ENCODE data around the gene SLC5A2.
"Not testable (repeated sequence)": the region's sequence is repeated elsewhere in the genome, so short reads cannot be mapped to it uniquely, and the experiment has no call there.

The SLC5A2 gene

GRCh38 chr16:31529937-31530312, 47.0 kb downstream of the SLC5A2 start:
- Histone ChIP-seq H3K4me3 (ENCODE audit: low read depth, low read length) (peak overlapping the region; percentile 51; the same call in 1 of the 2 replicates), H3K27me3 (ENCODE audit: insufficient read depth, low read length) (peaks cover 62% of the 10 kb centered on the region), H3K27ac (ENCODE audit: low read depth, low read length) (no peak overlapping the region), H3K4me1 (ENCODE audit: control insufficient read depth, insufficient read depth, low read length, unreplicated experiment) (peaks cover 5% of the 10 kb centered on the region), H2AFZ (ENCODE audit: low read length, unreplicated experiment) (no peak overlapping the region), H3K79me2 (ENCODE audit: control insufficient read depth, insufficient read depth, low read length, unreplicated experiment) (no peaks in the 10 kb centered on the region), H3K36me3 (ENCODE audit: insufficient read depth, low read length) (no peaks in the 10 kb centered on the region)

- peaks cover 5% of the 10 kb centered on the region for H3K4me1 ChIP-seq (ENCODE audit: control insufficient read depth, insufficient read depth, low read length, unreplicated experiment)
- H3K4me3 ChIP-seq (ENCODE audit: low read depth, low read length), result no peak overlapping the region
- no peak overlapping the region for H3K27ac ChIP-seq (ENCODE audit: low read depth, low read length)
- no peaks in the 10 kb centered on the region for H3K36me3 ChIP-seq (ENCODE audit: insufficient read depth, low read length)
- no peaks in the 10 kb centered on the region for H3K79me2 ChIP-seq (ENCODE audit: control insufficient read depth, insufficient read depth, low read length, unreplicated experiment)
- peaks cover 61% of the 10 kb centered on the region for H3K27me3 ChIP-seq (ENCODE audit: insufficient read depth, low read length)
- H2AFZ ChIP-seq (ENCODE audit: low read length, unreplicated experiment), result no peak overlapping the region
These were observed 47.5 kb downstream of the SLC5A2 start for GRCh38 chr16:31530405-31530804.

- peaks cover 5% of the 10 kb centered on the region for H3K4me1 ChIP-seq (ENCODE audit: control insufficient read depth, insufficient read depth, low read length, unreplicated experiment)
- no peak overlapping the region for H3K27ac ChIP-seq (ENCODE audit: low read depth, low read length)
- no peaks in the 10 kb centered on the region for H3K36me3 ChIP-seq (ENCODE audit: insufficient read depth, low read length)
- no peaks in the 10 kb centered on the region for H3K79me2 ChIP-seq (ENCODE audit: control insufficient read depth, insufficient read depth, low read length, unreplicated experiment)
- peaks cover 65% of the 10 kb centered on the region for H3K27me3 ChIP-seq (ENCODE audit: insufficient read depth, low read length)
- H2AFZ ChIP-seq (ENCODE audit: low read length, unreplicated experiment), result no peak overlapping the region
- H3K4me3 ChIP-seq (ENCODE audit: low read depth, low read length), result no peak overlapping the region
These were observed 48.2 kb downstream of the SLC5A2 start for GRCh38 chr16:31531096-31531495.

- peaks cover 5% of the 10 kb centered on the region for H3K4me1 ChIP-seq (ENCODE audit: control insufficient read depth, insufficient read depth, low read length, unreplicated experiment)
- no peaks in the 10 kb centered on the region for H3K36me3 ChIP-seq (ENCODE audit: insufficient read depth, low read length)
- H3K27ac ChIP-seq (ENCODE audit: low read depth, low read length), result no peak overlapping the region
- H3K4me3 ChIP-seq (ENCODE audit: low read depth, low read length), result no peak overlapping the region
- H3K79me2 ChIP-seq (ENCODE audit: control insufficient read depth, insufficient read depth, low read length, unreplicated experiment), result no peaks in the 10 kb centered on the region
- H3K27me3 ChIP-seq (ENCODE audit: insufficient read depth, low read length), result peaks cover 65% of the 10 kb centered on the region
- no peak overlapping the region for H2AFZ ChIP-seq (ENCODE audit: low read length, unreplicated experiment)
These were observed 49.2 kb downstream of the SLC5A2 start for GRCh38 chr16:31532120-31532519.

- Histone ChIP-seq H3K27me3 (ENCODE audit: insufficient read depth, low read length) (peaks cover 65% of the 10 kb centered on the region), H3K4me1 (ENCODE audit: control insufficient read depth, insufficient read depth, low read length, unreplicated experiment) (peaks cover 5% of the 10 kb centered on the region), H3K79me2 (ENCODE audit: control insufficient read depth, insufficient read depth, low read length, unreplicated experiment) (no peaks in the 10 kb centered on the region), H2AFZ (ENCODE audit: low read length, unreplicated experiment) (no peak overlapping the region), H3K4me3 (ENCODE audit: low read depth, low read length) (no peak overlapping the region), H3K27ac (ENCODE audit: low read depth, low read length) (no peak overlapping the region), H3K36me3 (ENCODE audit: insufficient read depth, low read length) (no peaks in the 10 kb centered on the region)
These were observed 50.0 kb downstream of the SLC5A2 start for GRCh38 chr16:31532896-31533295.

GRCh38 chr16:31535737-31536136, 52.8 kb downstream of the SLC5A2 start:
- H3K27ac ChIP-seq (ENCODE audit: low read depth, low read length), result no peak overlapping the region
- H3K27me3 ChIP-seq (ENCODE audit: insufficient read depth, low read length), result peaks cover 60% of the 10 kb centered on the region
- no peak overlapping the region for H2AFZ ChIP-seq (ENCODE audit: low read length, unreplicated experiment)
- H3K36me3 ChIP-seq (ENCODE audit: insufficient read depth, low read length), result no peaks in the 10 kb centered on the region
- no peak overlapping the region for H3K4me3 ChIP-seq (ENCODE audit: low read depth, low read length)
- no peaks in the 10 kb centered on the region for H3K4me1 ChIP-seq (ENCODE audit: control insufficient read depth, insufficient read depth, low read length, unreplicated experiment)
- no peaks in the 10 kb centered on the region for H3K79me2 ChIP-seq (ENCODE audit: control insufficient read depth, insufficient read depth, low read length, unreplicated experiment)

- no peak overlapping the region for H3K27ac ChIP-seq (ENCODE audit: low read depth, low read length)
- H3K4me1 ChIP-seq (ENCODE audit: control insufficient read depth, insufficient read depth, low read length, unreplicated experiment), result no peaks in the 10 kb centered on the region
- H2AFZ ChIP-seq (ENCODE audit: low read length, unreplicated experiment), result no peak overlapping the region
- peaks cover 65% of the 10 kb centered on the region for H3K27me3 ChIP-seq (ENCODE audit: insufficient read depth, low read length)
- H3K36me3 ChIP-seq (ENCODE audit: insufficient read depth, low read length), result no peaks in the 10 kb centered on the region
- H3K4me3 ChIP-seq (ENCODE audit: low read depth, low read length), result no peak overlapping the region
- no peaks in the 10 kb centered on the region for H3K79me2 ChIP-seq (ENCODE audit: control insufficient read depth, insufficient read depth, low read length, unreplicated experiment)
These were observed 54.0 kb downstream of the SLC5A2 start for GRCh38 chr16:31536804-31537361.

GRCh38 chr16:31537362-31538242, 54.7 kb downstream of the SLC5A2 start:
- H3K27ac ChIP-seq (ENCODE audit: low read depth, low read length), result no peak overlapping the region
- peaks cover 72% of the 10 kb centered on the region for H3K27me3 ChIP-seq (ENCODE audit: insufficient read depth, low read length)
- no peak overlapping the region for H3K4me3 ChIP-seq (ENCODE audit: low read depth, low read length)
- H3K79me2 ChIP-seq (ENCODE audit: control insufficient read depth, insufficient read depth, low read length, unreplicated experiment), result no peaks in the 10 kb centered on the region
- H3K4me1 ChIP-seq (ENCODE audit: control insufficient read depth, insufficient read depth, low read length, unreplicated experiment), result no peaks in the 10 kb centered on the region
- no peaks in the 10 kb centered on the region for H3K36me3 ChIP-seq (ENCODE audit: insufficient read depth, low read length)
- no peak overlapping the region for H2AFZ ChIP-seq (ENCODE audit: low read length, unreplicated experiment)

- not testable (repeated sequence) for H3K4me3 ChIP-seq (ENCODE audit: low read depth, low read length); H3K27ac ChIP-seq (ENCODE audit: low read depth, low read length); H3K36me3 ChIP-seq (ENCODE audit: insufficient read depth, low read length); H3K79me2 ChIP-seq (ENCODE audit: control insufficient read depth, insufficient read depth, low read length, unreplicated experiment); H2AFZ ChIP-seq (ENCODE audit: low read length, unreplicated experiment); H3K4me1 ChIP-seq (ENCODE audit: control insufficient read depth, insufficient read depth, low read length, unreplicated experiment)
- peaks cover 74% of the 10 kb centered on the region for H3K27me3 ChIP-seq (ENCODE audit: insufficient read depth, low read length)
These were observed 55.3 kb downstream of the SLC5A2 start for GRCh38 chr16:31538243-31538598.

GRCh38 chr16:31539762-31540161, 56.8 kb downstream of the SLC5A2 start:
- H3K4me3 ChIP-seq (ENCODE audit: low read depth, low read length); H3K36me3 ChIP-seq (ENCODE audit: insufficient read depth, low read length); H2AFZ ChIP-seq (ENCODE audit: low read length, unreplicated experiment); H3K79me2 ChIP-seq (ENCODE audit: control insufficient read depth, insufficient read depth, low read length, unreplicated experiment); H3K4me1 ChIP-seq (ENCODE audit: control insufficient read depth, insufficient read depth, low read length, unreplicated experiment); H3K27ac ChIP-seq (ENCODE audit: low read depth, low read length): not testable (repeated sequence)
- H3K27me3 ChIP-seq (ENCODE audit: insufficient read depth, low read length), result peaks cover 81% of the 10 kb centered on the region

Measured in ACC112 (cell line).